ENCODE measurements around the gene NBEA. TPM values are rescaled to one million over a fixed set of nuclear protein-coding genes. Genes with fewer than 3 reads are reported as not detected.
A peak's percentile ranks its signal among the peaks of the same experiment; 100 is the strongest.
"Not testable (repeated sequence)": the region's sequence is repeated elsewhere in the genome, so short reads cannot be mapped to it uniquely, and the experiment has no call there.

The NBEA gene
- total RNA-seq, 1 donor from 2014 or later: 12.0 TPM

DNA sequence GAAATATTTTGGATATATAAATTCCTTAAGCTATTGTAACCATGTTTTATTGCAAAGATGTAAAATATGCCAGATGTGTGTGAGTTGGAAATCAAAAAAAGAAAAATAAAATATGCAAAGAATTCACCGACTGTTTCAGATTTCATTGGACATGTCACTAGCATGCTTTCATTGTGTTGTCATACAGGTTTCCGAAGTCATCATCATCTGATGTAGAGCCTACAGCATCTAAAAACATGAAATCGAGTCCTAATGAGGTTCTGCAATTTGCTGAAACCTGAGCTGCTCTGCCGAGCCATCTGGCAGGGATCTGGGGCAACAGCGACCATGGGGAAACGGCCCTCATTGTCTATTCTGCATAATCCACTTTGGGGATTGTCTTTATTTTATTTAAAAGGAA, 730.5 kb downstream of the NBEA start:
- no peaks in the 10 kb centered on the region for H3K9me3 ChIP-seq
- no peak for TF ChIP-seq POLR2AphosphoS5 (IDR thresholded peaks at IDR 0.05; ENCODE audit: insufficient read depth in 1 of 2, low read depth in 1 of 2)
- TF ChIP-seq, protein P1, sequence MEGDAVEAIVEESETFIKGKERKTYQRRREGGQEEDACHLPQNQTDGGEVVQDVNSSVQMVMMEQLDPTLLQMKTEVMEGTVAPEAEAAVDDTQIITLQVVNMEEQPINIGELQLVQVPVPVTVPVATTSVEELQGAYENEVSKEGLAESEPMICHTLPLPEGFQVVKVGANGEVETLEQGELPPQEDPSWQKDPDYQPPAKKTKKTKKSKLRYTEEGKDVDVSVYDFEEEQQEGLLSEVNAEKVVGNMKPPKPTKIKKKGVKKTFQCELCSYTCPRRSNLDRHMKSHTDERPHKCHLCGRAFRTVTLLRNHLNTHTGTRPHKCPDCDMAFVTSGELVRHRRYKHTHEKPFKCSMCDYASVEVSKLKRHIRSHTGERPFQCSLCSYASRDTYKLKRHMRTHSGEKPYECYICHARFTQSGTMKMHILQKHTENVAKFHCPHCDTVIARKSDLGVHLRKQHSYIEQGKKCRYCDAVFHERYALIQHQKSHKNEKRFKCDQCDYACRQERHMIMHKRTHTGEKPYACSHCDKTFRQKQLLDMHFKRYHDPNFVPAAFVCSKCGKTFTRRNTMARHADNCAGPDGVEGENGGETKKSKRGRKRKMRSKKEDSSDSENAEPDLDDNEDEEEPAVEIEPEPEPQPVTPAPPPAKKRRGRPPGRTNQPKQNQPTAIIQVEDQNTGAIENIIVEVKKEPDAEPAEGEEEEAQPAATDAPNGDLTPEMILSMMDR (IDR thresholded peaks at IDR 0.05): no peak
- TF ChIP-seq POLR2A (IDR thresholded peaks at IDR 0.05): no peak
- no peaks in the 10 kb centered on the region for H3K36me3 ChIP-seq
- no peak overlapping the region for H3K4me3 ChIP-seq
- no peaks in the 10 kb centered on the region for H3K4me1 ChIP-seq
- intact Hi-C loops (cut with DNase I): no loop called here
- DNase-seq (ENCODE audit: extremely low spot score in 2 of 2): no peak
- no peaks in the 10 kb centered on the region for H3K27me3 ChIP-seq
- H3K27ac ChIP-seq: no peak overlapping the region

DNA sequence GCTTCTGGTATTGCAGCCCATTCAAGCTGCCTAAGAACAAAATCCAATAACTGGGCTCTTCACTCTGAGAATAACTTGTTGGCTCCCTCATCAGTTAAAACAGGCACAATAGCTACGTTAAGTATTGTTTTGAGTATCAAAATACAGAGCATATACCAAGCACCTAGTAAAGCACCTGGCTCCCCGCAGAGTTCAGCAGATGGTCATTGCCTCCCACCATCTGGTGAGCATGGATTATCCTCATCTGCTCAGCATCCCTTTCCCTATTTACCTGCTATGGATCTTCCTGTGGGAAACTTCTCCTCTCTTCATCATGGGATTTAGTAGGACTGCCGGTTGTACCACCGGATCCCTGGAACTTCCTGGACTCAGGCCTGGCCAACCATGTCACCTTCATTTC, 733.6 kb downstream of the NBEA start:
- H3K4me3 ChIP-seq: no peak overlapping the region
- DNase-seq (ENCODE audit: extremely low spot score in 2 of 2): no peak
- TF ChIP-seq POLR2A (IDR thresholded peaks at IDR 0.05) (no peak), POLR2AphosphoS5 (IDR thresholded peaks at IDR 0.05; ENCODE audit: insufficient read depth in 1 of 2, low read depth in 1 of 2) (no peak)
- TF ChIP-seq, protein P1 (IDR thresholded peaks at IDR 0.05): no peak
- no peaks in the 10 kb centered on the region for H3K9me3 ChIP-seq
- H3K36me3 ChIP-seq: no peaks in the 10 kb centered on the region
- H3K27ac ChIP-seq: no peak overlapping the region
- H3K4me1 ChIP-seq: no peaks in the 10 kb centered on the region
- intact Hi-C loops (cut with DNase I): no loop called here
- no peaks in the 10 kb centered on the region for H3K27me3 ChIP-seq

DNA sequence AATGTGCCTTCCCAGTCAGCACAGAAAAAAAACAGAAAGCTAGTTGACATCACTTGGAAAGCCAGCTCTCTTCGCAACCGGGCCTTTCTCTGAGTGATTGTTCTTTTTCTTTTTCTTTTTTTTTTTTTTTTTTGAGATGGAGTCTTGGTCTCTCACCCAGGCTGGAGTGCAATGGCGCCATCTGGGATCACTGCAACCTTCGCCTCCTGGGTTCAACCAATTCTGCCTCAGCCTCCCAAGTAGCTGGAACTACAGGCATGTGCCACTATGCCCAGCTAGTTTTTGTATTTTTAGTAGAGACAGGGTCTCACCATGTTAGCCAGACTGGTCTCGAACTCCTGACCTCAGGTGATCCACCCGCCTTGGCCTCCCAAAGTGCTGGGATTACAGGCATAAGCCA, 735.8 kb downstream of the NBEA start:
- H3K4me3 ChIP-seq; H3K36me3 ChIP-seq; H3K4me1 ChIP-seq; H3K27ac ChIP-seq; intact Hi-C loops (cut with DNase I); DNase-seq (ENCODE audit: extremely low spot score in 2 of 2); H3K9me3 ChIP-seq; H3K27me3 ChIP-seq: not testable (repeated sequence)

DNA sequence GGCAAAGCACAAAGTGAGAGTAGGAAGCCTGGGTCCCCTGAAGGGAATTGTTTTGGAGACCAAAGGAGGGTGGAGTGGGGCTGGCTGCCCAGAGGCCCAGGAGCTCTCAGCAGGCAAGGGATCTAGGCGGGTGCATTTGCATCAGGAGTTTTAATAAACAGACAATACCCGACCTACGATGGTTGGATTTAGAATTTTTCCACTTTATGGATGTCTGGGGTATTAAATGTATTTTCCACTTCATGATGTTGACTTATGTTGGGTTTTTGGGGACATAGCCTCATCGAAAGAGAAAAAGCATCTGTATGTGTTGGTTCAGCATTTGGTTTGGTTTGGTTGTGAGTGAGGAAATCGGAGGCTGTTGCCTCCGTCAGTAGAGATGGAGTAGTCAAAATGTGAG, 739.6 kb downstream of the NBEA start:
- Histone ChIP-seq H3K9me3 (no peaks in the 10 kb centered on the region), H3K27me3 (no peaks in the 10 kb centered on the region), H3K27ac (no peak overlapping the region), H3K4me1 (no peaks in the 10 kb centered on the region), H3K36me3 (no peaks in the 10 kb centered on the region), H3K4me3 (no peak overlapping the region)
- TF ChIP-seq POLR2AphosphoS5 (IDR thresholded peaks at IDR 0.05; ENCODE audit: insufficient read depth in 1 of 2, low read depth in 1 of 2) (no peak), POLR2A (IDR thresholded peaks at IDR 0.05) (no peak)
- TF ChIP-seq, protein P1 (IDR thresholded peaks at IDR 0.05): no peak
- intact Hi-C loops (cut with DNase I): no loop called here
- DNase-seq (ENCODE audit: extremely low spot score in 2 of 2): no peak

DNA sequence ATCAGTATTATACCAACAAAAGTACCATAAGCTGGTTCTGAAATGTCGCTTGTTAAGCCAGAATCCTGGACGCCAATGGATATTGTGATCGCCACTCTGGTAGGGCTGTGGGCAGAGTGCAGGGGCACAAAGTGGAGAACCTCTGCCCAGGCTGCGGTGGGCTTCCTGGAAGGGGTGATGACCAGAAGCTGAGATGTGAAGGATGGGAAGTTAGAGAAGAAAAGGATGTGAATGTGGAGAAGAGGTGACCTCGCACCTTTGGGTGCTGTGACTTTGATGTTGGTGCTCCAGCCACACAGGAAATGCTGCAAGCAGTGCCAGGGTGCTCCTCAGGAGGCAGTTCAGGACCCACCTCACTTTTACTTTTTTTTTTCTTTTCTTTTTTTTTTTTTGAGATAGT, 742.4 kb downstream of the NBEA start:
- Histone ChIP-seq H3K27me3 (no peaks in the 10 kb centered on the region), H3K4me3 (no peak overlapping the region), H3K4me1 (no peaks in the 10 kb centered on the region), H3K9me3 (no peaks in the 10 kb centered on the region), H3K27ac (no peak overlapping the region), H3K36me3 (no peaks in the 10 kb centered on the region)
- DNase-seq (ENCODE audit: extremely low spot score in 2 of 2): peak in 1 of 2 donors; percentile 70
- TF ChIP-seq POLR2AphosphoS5 (IDR thresholded peaks at IDR 0.05; ENCODE audit: insufficient read depth in 1 of 2, low read depth in 1 of 2) (no peak), POLR2A (IDR thresholded peaks at IDR 0.05) (no peak)
- TF ChIP-seq, protein P1 (IDR thresholded peaks at IDR 0.05): no peak
- intact Hi-C loops (cut with DNase I): no loop called here

DNA sequence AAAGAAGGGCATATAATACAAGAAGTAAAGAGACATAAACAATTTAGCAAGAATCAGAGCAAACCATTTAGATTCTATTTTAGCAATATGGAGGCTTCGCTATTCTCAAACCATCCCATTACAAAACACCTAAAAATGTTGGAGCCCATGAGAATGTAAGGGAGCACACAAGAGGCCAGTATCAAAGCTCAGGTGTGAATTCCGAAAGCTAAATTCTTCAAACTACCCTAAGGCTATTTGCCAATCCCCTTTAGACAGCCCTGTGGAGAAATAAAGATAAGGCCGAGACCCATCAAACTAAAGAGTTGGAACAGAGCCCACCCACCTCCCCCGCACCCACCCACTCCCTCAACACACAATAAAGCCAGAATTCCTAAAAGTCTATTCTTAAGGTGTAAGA, 745.3 kb downstream of the NBEA start:
- intact Hi-C loops (cut with DNase I): no loop called here
- Histone ChIP-seq H3K27me3 (no peaks in the 10 kb centered on the region), H3K36me3 (no peaks in the 10 kb centered on the region), H3K4me1 (no peaks in the 10 kb centered on the region), H3K27ac (no peak overlapping the region), H3K9me3 (no peaks in the 10 kb centered on the region), H3K4me3 (no peak overlapping the region)
- no peak for DNase-seq (ENCODE audit: extremely low spot score in 2 of 2)
- TF ChIP-seq POLR2A (IDR thresholded peaks at IDR 0.05): no peak
- TF ChIP-seq, protein P1 (IDR thresholded peaks at IDR 0.05): no peak
- TF ChIP-seq POLR2AphosphoS5 (IDR thresholded peaks at IDR 0.05; ENCODE audit: insufficient read depth in 1 of 2, low read depth in 1 of 2): no peak

All from vagina (tissue), 2 donors.